Breast epithelium (tissue), 3 donors: Measurements from ENCODE around the gene CDH13.

ENCODE experiments used
- POLR2A ChIP-seq: fragments of 450-650 bp; IDR thresholded peaks from one replicate; pipeline ENCODE4 v1.6.1; 2016; ENCODE audit warnings: antibody characterized with exemption, mild to moderate bottlenecking, moderate library complexity
- TF ChIP-seq, protein P1 (sequence below), 3 donors: fragments of 450-650 bp; IDR thresholded peaks; one replicate each; pipeline ENCODE4 v1.5.1; 2016 to 2017; ENCODE audit warnings: antibody characterized with exemption in 3 of 3, mild to moderate bottlenecking in 3 of 3, moderate library complexity in 3 of 3

DNA sequence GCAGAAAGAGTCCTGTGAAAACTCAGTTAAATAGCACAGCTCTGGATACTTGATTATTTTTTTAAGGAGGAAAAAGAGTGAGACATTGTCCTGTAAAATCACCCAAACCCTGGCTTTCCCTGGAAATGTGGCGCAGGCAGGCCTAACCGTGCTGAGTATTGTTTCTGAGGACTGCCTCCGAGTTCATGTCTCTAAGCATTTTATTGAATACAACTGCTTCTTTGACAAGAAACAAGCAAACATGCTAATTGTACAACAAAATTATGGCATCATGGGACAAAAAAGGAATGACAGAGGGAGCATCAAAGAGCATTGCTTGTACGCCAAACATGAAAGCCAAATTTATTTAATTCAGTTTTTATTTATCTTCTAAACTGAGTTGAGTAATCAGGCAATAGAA, 1116.5 kb downstream of the CDH13 start:
- TF ChIP-seq, protein P1, sequence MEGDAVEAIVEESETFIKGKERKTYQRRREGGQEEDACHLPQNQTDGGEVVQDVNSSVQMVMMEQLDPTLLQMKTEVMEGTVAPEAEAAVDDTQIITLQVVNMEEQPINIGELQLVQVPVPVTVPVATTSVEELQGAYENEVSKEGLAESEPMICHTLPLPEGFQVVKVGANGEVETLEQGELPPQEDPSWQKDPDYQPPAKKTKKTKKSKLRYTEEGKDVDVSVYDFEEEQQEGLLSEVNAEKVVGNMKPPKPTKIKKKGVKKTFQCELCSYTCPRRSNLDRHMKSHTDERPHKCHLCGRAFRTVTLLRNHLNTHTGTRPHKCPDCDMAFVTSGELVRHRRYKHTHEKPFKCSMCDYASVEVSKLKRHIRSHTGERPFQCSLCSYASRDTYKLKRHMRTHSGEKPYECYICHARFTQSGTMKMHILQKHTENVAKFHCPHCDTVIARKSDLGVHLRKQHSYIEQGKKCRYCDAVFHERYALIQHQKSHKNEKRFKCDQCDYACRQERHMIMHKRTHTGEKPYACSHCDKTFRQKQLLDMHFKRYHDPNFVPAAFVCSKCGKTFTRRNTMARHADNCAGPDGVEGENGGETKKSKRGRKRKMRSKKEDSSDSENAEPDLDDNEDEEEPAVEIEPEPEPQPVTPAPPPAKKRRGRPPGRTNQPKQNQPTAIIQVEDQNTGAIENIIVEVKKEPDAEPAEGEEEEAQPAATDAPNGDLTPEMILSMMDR (IDR thresholded peaks at IDR 0.05): no peak
- no peak for TF ChIP-seq POLR2A
